GM12872 (cell line): ENCODE results near the gene GALNT17.

Experiments used
- CTCF ChIP-seq: IDR thresholded peaks from 3 replicates; pipeline ENCODE4 v1.5.1; 2011; ENCODE audit warnings: low read depth, mild to moderate bottlenecking, low read length, moderate library complexity; ENCODE audit not compliant: insufficient read depth

The GALNT17 gene

DNA sequence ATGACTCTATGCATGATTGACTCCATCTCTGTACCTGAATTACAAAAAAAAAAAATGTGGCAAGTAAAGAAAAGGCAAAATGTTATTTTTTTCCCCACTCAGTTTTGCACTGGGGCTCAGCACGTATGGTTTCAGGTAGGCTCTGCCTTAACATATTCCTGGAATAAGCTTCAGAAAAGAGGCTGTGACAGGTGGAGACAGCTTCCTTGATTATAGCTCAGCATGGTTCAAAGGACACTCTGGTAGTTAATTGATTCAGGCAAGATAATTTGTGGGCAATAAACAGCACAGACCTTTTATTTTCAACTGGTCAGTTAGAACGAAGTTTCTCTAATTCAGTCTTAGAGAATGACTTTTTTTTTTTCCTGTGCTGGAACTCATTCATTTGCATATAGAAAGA is 347.3 kb downstream of the GALNT17 start:
- TF ChIP-seq CTCF = no peak

GRCh38 chr7:71480791-71481190 is 348.8 kb downstream of the GALNT17 start:
- no peak for TF ChIP-seq CTCF

- no peak for TF ChIP-seq CTCF
Observed at GRCh38 chr7:71482284-71482683, 350.3 kb downstream of the GALNT17 start.

DNA sequence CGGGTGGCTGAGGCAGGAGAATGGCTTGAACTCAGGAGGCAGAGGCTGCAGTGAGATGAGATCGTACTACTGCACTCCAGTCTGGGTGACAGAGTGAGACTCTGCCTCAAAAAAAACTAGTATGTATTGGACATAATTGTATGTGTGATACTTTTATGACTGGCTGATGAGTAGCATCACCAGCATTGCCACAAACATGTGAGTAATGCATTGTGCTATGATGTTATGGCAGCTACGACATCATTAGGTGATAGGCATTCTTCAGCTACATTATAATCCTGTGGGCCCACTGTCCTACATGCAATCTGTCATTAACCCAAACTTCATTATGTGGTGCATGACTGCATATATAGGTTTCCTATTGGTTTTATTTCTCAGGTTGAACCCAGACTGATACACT is 352.4 kb downstream of the GALNT17 start:
- TF ChIP-seq CTCF = no peak

DNA sequence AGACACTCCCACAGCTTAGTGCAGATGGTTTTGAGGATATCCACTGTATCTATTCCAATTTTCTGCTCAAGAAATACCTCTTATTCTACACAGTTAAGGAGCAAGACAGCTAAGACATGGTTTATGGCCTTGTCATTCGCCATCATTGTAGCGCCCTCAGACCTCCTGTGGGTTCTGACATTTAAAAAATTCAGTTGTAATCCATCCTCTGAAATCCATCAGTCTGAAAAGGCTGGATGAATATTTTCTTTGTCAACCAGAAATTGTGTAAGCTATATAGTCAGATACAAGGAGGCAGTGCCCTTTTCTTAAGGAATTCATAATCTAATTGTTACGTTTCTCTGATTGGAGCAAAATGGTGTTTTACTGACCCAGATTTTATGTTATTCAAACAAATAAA is 353.6 kb downstream of the GALNT17 start:
- no peak for TF ChIP-seq CTCF

- no peak for TF ChIP-seq CTCF
Observed at GRCh38 chr7:71486414-71486813, 354.5 kb downstream of the GALNT17 start.

- no peak for TF ChIP-seq CTCF
Observed at GRCh38 chr7:71486856-71487628, 355.1 kb downstream of the GALNT17 start.
